Upper lobe of left lung (tissue), 4 donors: Measurements from ENCODE around the gene RIPOR1.

Source experiments
- CTCF ChIP-seq, 6 experiments: fragments of 450-650 bp in 4 of 6; fragments of 200-600 bp in 2 of 6; sonication (generic) in 2 of 6; IDR thresholded peaks; one replicate each; pipeline ENCODE4 v1.5.1; 2016 to 2019; ENCODE audit warnings: antibody characterized with exemption in 6 of 6
- EP300 ChIP-seq, 4 donors: sonication (generic); formaldehyde crosslinking; IDR thresholded peaks; one replicate each; pipeline ENCODE4 v1.5.1; 2017; ENCODE audit warnings: antibody characterized with exemption in 4 of 4, control low read depth in 2 of 4
- POLR2A ChIP-seq, 4 donors: fragments of 450-650 bp; IDR thresholded peaks; one replicate each; pipeline ENCODE4 v1.5.1; 2016 to 2017; ENCODE audit warnings: antibody characterized with exemption in 4 of 4, mild to moderate bottlenecking in 2 of 4

- TF ChIP-seq CTCF (IDR thresholded peaks at IDR 0.05) (no peak), POLR2A (IDR thresholded peaks at IDR 0.05) (no peak), EP300 (IDR thresholded peaks at IDR 0.05) (no peak)
Measured at GRCh38 chr16:67542464-67542863, 13.8 kb downstream of the RIPOR1 start.
